OCI-LY1 (cell line): ENCODE measurements around the gene FNTB.

Experiments used
- CTCF ChIP-seq: fragments of 200-600 bp; sonication (generic), shearing (Covaris generic); IDR thresholded peaks from 2 replicates; pipeline ENCODE4 v1.5.1; 2017; ENCODE audit warnings: mild to moderate bottlenecking, antibody characterized with exemption, low read length, moderate library complexity, mixed read lengths
- EZH2 ChIP-seq: fragments of 200-600 bp; sonication (generic), shearing (Covaris generic); IDR thresholded peaks from 2 replicates; pipeline ENCODE4 v1.8.0; 2017; ENCODE audit warnings: borderline replicate concordance, mixed run types, mild to moderate bottlenecking, antibody characterized with exemption, low read length, moderate library complexity, mixed read lengths

- TF ChIP-seq CTCF (no peak), EZH2 (no peak)
Observed at GRCh38 chr14:65084554-65085505, 98.1 kb downstream of the FNTB start.
